Ovary (tissue), 3 donors: ENCODE measurements around the gene PRPS1L1.

Experiments
- POLR2A ChIP-seq: fragments of 450-650 bp; IDR thresholded peaks from one replicate; pipeline ENCODE4 v1.6.1; 2017; ENCODE audit warnings: antibody characterized with exemption, mild to moderate bottlenecking, moderate library complexity
- TF ChIP-seq, protein P1 (sequence below), 3 donors: fragments of 450-650 bp in 2 of 3; fragments of 200-600 bp in 1 of 3; IDR thresholded peaks; one replicate each; pipeline versions ENCODE4 v1.5.1 to v1.8.0; 2016 to 2022; ENCODE audit warnings: antibody characterized with exemption in 3 of 3, mild to moderate bottlenecking in 1 of 3
- donor health status: DM: no; HTN: no; CAD: no.

DNA sequence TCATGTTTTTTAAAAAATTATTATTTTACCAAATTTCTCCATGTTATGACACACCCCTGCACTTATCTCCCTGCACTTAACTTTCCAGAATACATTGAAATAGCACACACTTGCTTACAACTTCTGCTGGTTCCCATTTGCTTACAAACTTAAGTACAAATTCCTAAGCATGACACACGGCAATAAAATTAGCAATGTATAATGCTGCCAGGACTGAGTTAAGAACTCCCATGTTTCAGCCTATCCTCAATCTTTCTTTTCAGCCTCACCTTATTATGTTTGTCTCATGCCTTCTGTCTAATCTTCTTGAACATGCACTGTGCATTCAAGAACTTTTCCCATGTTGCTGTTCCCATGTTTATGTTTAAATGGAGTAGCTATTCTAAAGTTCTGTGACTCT is 40.8 kb downstream of the PRPS1L1 start:
- TF ChIP-seq, protein P1, sequence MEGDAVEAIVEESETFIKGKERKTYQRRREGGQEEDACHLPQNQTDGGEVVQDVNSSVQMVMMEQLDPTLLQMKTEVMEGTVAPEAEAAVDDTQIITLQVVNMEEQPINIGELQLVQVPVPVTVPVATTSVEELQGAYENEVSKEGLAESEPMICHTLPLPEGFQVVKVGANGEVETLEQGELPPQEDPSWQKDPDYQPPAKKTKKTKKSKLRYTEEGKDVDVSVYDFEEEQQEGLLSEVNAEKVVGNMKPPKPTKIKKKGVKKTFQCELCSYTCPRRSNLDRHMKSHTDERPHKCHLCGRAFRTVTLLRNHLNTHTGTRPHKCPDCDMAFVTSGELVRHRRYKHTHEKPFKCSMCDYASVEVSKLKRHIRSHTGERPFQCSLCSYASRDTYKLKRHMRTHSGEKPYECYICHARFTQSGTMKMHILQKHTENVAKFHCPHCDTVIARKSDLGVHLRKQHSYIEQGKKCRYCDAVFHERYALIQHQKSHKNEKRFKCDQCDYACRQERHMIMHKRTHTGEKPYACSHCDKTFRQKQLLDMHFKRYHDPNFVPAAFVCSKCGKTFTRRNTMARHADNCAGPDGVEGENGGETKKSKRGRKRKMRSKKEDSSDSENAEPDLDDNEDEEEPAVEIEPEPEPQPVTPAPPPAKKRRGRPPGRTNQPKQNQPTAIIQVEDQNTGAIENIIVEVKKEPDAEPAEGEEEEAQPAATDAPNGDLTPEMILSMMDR (IDR thresholded peaks at IDR 0.05), result no peak
- no peak for TF ChIP-seq POLR2A
